Mononuclear cell (primary cell): ENCODE measurements around the gene BEND4. TPM values are rescaled to one million over a fixed set of nuclear protein-coding genes. Genes with fewer than 3 reads are reported as not detected.
"Not testable (repeated sequence)": the region's sequence is repeated elsewhere in the genome, so short reads cannot be mapped to it uniquely, and the experiment has no call there.

Experiments used
- H3K27me3 ChIP-seq: 2 replicates; pipeline ENCODE4 v1.6.0; 2011; ENCODE audit warnings: low read length, control low read depth; ENCODE audit not compliant: insufficient read depth
- H3K4me1 ChIP-seq: 2 replicates; pipeline ENCODE4 v1.5.1; 2011; ENCODE audit warnings: mild to moderate bottlenecking, low read length, control low read depth; ENCODE audit not compliant: insufficient read depth
- H3K4me3 ChIP-seq: 2 replicates; pipeline ENCODE4 v1.5.1; 2011; ENCODE audit warnings: mild to moderate bottlenecking, low read length, moderate library complexity
- H3K9me3 ChIP-seq: 2 replicates; pipeline ENCODE4 v1.5.1; 2011; ENCODE audit warnings: low read depth, mild to moderate bottlenecking, control low read depth, low read length
- total RNA-seq: library from RNA; depleted of rRNA; stranded (reverse); fragments of >200 nt; gene quantifications from one replicate; pipeline ENCODE4 v1.2.3, GENCODE V29; 2012

BEND4 gene
- total RNA-seq, result 1.0 TPM

DNA sequence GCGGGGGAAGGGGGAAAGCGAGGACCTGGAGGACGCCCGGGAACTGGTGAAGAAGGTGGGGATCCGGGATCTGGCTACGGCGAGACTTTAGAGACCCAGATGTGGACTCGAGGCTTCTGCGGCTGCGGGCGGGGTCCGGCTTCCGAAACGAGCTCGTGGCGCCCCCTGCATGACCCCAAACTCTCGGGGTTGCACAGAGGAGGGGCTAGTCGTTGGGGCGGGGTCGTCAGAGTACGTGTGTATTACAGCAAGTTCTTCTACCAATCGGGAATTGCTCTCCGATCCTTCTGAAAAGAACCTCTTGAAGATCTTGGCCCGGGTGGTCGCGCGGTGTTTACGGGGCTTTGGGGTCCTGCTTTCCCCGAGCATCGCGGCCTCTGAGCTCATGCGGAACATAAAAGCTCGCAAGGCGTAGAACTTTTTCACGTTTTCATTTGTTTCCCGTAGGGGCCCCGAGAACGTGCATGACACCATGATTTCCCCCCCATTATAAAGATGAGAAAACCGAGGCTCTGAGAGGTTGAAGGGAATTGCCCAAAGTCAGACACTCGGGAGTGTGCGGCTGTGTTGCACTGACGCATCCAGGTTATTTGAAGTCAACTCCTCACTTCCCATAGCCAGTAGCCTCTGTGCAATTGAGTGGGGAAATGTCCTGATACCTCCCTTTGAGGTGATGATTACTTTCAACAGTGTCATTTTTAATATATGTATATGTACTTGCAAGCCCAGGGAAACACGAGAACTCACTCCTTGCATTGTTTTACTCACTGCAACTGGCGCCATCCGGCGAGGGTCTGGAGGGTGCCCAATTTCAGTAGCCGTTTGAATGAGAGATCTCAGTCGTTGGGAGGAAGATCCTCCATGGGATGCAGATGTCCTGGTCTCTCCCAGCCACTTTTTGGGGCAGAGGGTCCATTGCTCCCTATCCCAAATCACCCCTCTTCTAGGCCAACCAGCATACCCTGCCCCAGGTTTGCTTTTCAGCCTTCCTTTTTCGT lies at the start of gene BEND4:
BEND4 (minus strand) TSS at position 149 of the 998 bp plus-strand sequence. CDS start 512 bp downstream, outside the sequence.
- H3K27me3 ChIP-seq, result peaks cover 40% of the 10 kb centered on the region
- peaks cover 21% of the 10 kb centered on the region for H3K4me1 ChIP-seq
- H3K9me3 ChIP-seq, result no peaks in the 10 kb centered on the region
- H3K4me3 ChIP-seq, result peak within 1 kb of the TSS; percentile 37

DNA sequence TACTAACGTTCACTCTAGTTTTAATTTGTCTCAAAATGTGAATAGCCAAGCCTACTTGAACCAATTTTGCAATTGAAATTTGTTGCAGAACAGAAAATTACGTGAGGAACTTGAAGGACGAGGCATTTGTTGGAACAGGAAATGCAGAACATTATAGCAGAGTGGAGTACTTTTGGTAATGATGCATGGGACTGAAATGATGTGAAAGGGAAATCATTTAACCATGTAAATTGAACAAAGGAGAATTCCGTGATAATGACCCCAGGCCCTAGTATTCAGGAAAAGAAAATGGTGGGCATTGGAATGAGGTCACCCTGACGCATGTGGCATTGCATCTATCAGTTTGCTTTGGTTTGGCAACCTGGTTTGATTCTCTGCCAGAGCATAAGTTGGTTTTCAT lies 44.9 kb upstream of the BEND4 start:
- Histone ChIP-seq H3K9me3 (no peaks in the 10 kb centered on the region), H3K4me3 (no peak overlapping the region), H3K4me1 (no peaks in the 10 kb centered on the region), H3K27me3 (no peaks in the 10 kb centered on the region)

DNA sequence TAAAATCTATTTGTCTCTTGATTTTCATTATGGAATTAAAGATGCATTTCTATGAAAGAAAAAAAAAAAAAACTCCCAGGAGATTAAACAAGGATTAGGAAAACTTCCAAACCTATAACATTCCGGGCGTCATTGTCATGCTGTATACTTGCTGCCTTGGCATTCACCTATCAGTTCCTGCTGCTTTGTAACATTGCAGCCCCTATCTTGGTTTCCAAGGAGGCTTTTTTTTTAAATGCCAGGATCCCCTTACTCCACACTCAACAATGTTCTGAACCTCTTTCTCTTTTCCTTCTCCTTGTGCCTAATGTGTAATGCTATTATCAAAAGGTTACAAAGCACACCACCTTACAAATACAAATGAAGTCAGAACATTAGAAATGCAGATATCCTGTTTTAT lies 20.5 kb upstream of the BEND4 start:
- Histone ChIP-seq H3K4me3 (no peak overlapping the region), H3K9me3 (no peaks in the 10 kb centered on the region), H3K4me1 (no peaks in the 10 kb centered on the region), H3K27me3 (no peaks in the 10 kb centered on the region)

DNA sequence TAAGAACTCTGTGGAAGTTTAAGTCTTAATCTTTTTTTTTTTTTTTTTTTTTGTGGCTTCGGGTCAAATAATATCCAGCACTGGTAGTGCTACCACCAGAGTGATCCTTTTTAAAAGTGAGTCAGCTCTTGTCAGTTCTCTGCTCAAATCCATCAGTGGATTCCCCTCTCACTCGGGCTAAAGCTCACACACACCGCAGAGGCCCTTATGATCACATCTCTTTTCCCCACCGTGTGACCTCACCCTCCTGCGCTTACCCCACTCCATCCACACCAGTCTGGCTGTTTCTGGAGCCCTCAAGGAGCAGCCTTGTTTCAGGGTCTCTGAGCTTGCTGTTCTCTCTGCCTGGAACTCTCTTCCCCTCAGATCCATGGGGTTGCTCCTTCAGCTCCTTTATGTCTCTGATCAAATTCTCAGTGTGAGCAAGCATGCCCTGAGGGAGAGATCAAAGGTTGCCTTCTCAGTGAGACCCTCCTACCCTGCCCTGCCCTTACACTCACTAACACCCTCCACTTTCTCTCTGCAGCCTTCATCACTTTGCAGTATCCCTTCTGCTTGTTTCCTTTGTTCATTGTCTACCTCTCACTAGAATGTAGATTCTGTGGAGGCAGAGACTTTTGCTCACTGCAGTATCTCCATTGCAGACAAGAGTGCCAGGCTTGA lies 19.8 kb upstream of the BEND4 start:
- H3K4me3 ChIP-seq, result no peak overlapping the region
- H3K27me3 ChIP-seq, result no peaks in the 10 kb centered on the region
- no peaks in the 10 kb centered on the region for H3K9me3 ChIP-seq
- no peaks in the 10 kb centered on the region for H3K4me1 ChIP-seq

DNA sequence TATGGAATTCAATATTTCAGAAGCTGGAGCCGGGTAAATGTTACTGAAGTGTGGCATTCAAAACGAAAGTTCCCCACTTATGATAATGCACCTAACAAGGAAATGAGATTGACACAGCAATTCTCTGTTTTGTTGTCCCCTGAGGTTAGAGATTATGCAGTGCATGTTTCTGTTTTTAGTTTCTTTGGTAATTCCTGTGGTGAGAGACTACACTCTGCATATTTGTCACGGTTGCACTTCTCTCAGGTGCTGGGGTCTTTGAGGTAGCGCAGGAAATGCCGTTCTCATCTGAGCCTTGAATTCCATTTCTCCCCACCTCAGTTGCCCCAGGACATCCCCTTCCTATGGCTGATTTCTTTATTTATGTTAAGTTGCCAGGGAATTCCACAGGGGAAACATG lies 15.3 kb upstream of the BEND4 start:
- no peak overlapping the region for H3K4me3 ChIP-seq
- H3K27me3 ChIP-seq, result no peaks in the 10 kb centered on the region
- H3K4me1 ChIP-seq, result no peaks in the 10 kb centered on the region
- H3K9me3 ChIP-seq, result no peaks in the 10 kb centered on the region

DNA sequence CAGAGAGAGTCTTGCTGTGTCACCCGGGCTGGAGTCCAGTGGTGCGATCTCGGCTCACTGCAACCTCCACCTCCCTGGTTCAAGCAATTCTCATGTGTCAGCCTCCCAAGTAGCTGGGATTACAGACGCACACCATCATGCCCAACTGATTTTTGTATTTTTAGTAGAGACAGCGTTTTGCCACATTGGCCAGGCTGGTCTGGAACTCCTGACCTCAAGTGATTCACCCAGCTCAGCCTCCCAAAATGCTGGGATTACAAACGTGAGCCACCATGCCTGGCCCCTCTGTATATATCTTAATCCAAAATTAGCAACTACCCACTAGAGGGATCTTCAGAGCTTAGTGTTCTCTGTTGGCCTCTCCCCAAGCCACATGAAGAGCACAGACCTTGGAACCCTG lies 13.7 kb upstream of the BEND4 start:
- H3K9me3 ChIP-seq, H3K4me1 ChIP-seq, H3K4me3 ChIP-seq, H3K27me3 ChIP-seq: not testable (repeated sequence)

DNA sequence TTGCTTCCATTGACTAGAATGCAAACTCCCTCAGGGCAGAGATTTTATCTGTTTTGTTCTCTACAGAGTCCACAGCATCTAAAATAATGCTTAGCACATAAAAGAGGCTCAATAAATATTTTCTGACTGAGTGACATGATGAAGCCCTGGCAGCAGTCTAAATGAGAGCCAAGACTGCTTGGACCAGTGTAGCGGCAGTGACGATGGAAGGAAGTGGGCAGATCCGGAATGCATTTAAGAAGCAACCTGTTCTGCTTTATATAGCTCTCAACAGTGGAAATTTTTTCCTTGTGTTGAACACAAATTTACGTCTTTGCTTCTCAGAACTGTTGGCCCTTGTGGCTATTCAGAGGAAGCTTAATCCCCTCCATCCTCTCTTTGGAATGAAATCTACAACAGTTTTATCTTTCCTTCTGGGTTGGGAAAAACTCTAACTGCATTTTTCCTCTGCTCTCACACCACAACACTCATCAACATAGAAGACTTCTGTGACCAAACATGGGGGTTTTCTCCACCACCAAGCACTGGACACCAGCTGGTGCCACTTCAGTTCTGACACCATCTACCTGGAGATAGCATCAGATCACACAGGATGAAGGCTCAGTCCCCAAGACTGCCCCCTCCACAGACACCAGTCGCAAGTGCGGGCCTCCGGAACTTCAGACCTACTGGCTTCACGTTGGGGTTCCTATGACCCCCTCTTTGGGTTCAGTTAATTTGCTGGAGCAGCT lies 7.0 kb upstream of the BEND4 start:
- H3K9me3 ChIP-seq, result no peaks in the 10 kb centered on the region
- no peak overlapping the region for H3K4me3 ChIP-seq
- H3K4me1 ChIP-seq, result no peaks in the 10 kb centered on the region
- H3K27me3 ChIP-seq, result peaks cover 6% of the 10 kb centered on the region

DNA sequence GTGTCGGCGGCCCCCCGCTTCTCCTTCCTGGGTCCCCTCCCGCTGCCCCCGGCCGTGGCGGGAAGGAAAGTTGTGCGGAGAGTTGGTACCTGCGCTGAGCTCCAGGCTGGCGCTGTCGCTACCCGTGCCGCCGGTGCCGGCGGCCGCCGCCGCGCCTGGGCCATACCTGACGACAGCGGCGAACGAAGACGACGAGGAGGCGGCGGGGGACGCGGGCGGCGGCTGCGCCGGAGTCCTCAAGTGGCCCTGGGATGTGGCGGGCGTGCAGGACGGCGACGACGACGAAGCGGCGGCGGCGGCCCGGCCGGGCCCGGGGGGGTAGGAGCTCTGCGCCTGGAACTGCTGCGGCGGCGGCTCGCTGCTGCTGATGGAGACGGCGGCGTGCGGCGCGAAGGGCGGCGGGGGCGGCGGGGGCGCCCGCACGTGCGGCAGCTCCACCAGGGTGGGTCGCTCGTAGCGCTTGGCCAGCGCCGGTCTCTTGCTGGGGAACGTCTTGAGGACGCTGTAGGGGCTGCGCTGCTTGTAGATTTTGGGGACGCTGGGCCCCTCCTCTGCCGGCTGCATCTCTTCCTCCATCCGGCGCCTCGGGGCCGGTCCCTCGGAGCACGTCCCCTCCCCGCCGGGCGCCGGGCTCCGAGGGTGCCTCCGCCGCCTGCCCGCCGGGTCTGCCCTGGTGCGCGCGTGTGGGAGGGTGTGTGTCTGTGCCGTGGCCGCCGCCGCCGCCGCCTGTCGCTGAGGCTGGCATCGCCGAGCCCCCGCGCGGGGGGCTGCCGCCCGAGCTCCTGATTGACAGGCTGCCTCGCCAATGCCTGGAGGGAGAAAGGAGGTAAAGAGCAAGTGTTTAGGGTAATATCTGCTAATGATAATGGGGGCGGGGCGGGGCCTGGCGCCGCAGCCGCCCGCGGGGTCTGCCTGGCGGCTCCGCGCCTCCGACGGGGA lies 618 bp downstream of the BEND4 start:
- Histone ChIP-seq H3K4me1 (peaks cover 21% of the 10 kb centered on the region), H3K4me3 (peak overlapping the region; percentile 37), H3K27me3 (peaks cover 40% of the 10 kb centered on the region), H3K9me3 (no peaks in the 10 kb centered on the region)

DNA sequence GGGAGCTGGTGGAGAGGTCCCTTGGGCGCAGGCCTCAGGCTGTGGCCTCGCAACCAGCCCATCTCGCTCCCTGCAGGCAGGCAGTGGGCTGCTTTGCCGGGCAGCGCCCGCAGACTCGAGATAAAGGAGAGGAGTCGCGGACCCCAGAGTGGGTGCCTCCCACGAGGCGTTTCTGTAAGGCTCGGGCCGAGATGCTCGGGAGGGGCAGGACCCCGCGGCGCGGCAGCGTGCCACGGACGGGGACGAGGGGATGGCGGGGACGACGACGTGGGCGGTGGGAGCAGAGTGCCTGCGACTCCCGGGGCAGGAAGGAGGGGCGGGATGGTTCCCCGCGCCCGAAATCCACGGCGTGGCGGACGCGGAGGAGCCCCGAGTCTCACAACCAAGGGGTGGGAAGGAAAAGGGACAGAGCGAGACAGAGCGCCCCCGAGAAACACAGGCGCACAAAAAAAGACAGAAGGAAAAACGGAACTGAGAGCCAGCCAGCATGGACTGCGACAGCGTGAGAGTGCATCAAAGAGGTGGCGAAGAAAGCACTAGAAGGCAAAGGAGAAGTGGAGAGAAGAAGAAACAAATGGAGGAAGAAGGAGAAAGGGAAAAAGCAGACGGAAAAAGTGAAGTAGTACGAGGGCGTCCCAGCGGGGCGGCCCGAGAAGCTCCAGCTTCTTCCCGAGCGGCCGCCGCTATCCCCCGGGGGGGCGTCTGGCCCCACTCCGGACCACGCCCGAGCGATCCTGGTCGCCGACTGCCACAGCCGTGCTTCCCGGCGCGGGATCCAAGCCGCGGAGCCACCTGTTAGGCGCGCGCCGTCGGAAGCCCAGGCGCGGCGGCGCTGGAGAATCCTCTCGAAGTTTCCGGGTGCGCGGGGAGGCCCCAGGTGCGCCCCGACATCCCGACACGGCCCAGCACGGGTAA lies 1.5 kb downstream of the BEND4 start:
- peak overlapping the region; percentile 37 for H3K4me3 ChIP-seq
- no peaks in the 10 kb centered on the region for H3K9me3 ChIP-seq
- H3K27me3 ChIP-seq, result peaks cover 40% of the 10 kb centered on the region
- peaks cover 21% of the 10 kb centered on the region for H3K4me1 ChIP-seq

DNA sequence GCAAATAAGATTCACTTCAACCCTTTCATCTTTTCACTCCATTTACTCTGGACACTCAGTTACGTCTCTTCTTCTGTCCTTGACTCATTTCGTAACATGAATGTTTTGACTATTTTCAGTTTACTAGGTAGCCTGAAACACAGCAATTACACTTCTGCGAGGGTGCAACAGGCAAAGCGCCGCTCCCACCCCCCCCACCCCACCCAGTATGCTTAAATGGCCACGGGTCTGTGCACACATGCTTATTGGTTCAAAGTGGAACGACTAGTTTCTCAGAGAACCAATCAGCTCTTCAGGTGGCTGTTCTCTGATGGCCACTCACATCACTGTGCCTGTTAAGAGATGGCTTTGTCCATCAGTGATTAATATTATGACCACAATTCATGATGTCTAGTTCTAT lies 3.5 kb downstream of the BEND4 start:
- H3K4me3 ChIP-seq, result no peak overlapping the region
- peaks cover 21% of the 10 kb centered on the region for H3K4me1 ChIP-seq
- H3K9me3 ChIP-seq, result no peaks in the 10 kb centered on the region
- H3K27me3 ChIP-seq, result peaks cover 34% of the 10 kb centered on the region

DNA sequence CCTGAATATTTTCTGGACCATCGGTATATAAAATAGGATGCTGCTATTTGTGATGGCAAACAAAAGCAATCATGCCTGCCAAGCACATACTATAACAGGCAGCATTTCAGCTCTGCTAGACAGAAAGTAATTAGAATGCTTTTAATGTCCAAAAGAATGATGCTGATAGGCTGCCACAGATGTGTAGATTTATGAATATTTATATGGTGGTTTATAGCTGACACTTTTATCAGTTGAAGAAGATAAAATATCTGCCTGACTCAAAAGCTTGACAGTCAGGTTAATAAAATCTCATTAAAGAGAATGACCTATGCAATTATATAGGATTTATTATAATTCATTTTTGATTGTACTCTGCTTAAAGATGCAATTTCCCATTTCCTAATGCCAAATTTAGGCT lies 4.0 kb downstream of the BEND4 start:
- Histone ChIP-seq H3K27me3 (peaks cover 33% of the 10 kb centered on the region), H3K9me3 (no peaks in the 10 kb centered on the region), H3K4me3 (no peak overlapping the region), H3K4me1 (peaks cover 21% of the 10 kb centered on the region)

DNA sequence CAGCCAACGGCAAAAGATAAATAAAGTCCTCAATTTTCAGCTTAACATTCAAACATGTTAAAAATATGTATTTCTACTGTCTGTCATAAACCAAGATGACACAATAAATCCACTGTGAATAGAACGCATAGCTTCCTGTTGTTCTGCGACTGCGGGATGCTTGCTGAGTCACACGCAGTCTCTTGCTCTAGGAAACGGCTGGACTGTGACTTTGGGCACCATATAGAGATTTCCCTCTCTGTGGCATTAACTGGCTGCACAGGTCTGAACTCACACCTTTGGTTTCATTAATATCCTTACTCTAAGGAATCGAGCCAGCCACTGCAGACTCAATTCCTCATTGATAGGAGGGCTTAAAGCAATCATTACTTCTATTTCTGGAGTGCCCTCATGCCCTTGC lies 8.4 kb downstream of the BEND4 start:
- Histone ChIP-seq H3K4me3 (no peak overlapping the region), H3K4me1 (no peaks in the 10 kb centered on the region), H3K27me3 (peaks cover 7% of the 10 kb centered on the region), H3K9me3 (no peaks in the 10 kb centered on the region)

DNA sequence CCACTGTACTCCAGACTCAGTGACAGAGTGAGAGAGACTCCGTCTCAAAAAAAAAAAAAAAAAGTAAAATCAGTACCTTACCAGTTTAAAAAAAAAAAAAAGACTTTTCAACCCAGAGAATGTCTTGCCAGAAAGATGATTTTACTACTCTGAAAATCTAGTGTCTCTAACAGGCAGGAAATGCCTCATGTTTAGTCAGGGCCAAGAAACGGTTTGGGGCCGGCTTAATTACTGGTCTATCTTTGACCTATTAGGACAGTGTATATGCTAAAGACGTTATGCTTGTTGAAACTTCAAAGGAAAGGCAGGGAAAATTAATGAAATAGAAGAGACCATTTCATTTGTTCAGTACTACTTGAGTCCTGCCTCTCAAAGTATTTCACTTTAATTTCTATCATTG lies 9.9 kb downstream of the BEND4 start:
- no peak overlapping the region for H3K4me3 ChIP-seq
- no peaks in the 10 kb centered on the region for H3K27me3 ChIP-seq
- no peaks in the 10 kb centered on the region for H3K4me1 ChIP-seq
- no peaks in the 10 kb centered on the region for H3K9me3 ChIP-seq
